NOMO-1 treated with dmso at 0.1 percent for 144 hours (cell line): ENCODE measurements around the gene NR4A1.

Experiments
- DNase-seq: peaks from one replicate; lab custom pipeline; 2025; ENCODE audit not compliant: unreplicated experiment; lab: John Stamatoyannopoulos, UW

The NR4A1 gene

GRCh38 chr12:52057638-52058576 lies 6.7 kb downstream of the NR4A1 start:
- no peak for DNase-seq

- no peak for DNase-seq
Measured at GRCh38 chr12:52058631-52059361, 7.6 kb downstream of the NR4A1 start.

GRCh38 chr12:52059582-52060497 lies 8.6 kb downstream of the NR4A1 start:
- no peak for DNase-seq

GRCh38 chr12:52060498-52061177 lies 9.4 kb downstream of the NR4A1 start:
- no peak for DNase-seq

GRCh38 chr12:52061470-52062166 lies 10.4 kb downstream of the NR4A1 start:
- no peak for DNase-seq

GRCh38 chr12:52062167-52063081 lies 11.2 kb downstream of the NR4A1 start:
- DNase-seq = no peak

GRCh38 chr12:52063082-52063924 lies 12.1 kb downstream of the NR4A1 start:
- no peak for DNase-seq

GRCh38 chr12:52063981-52064649 lies 12.9 kb downstream of the NR4A1 start:
- DNase-seq = no peak

GRCh38 chr12:52066346-52067080 lies 15.3 kb downstream of the NR4A1 start:
- DNase-seq = no peak

GRCh38 chr12:52067081-52067374 lies 15.8 kb downstream of the NR4A1 start:
- DNase-seq = no peak

GRCh38 chr12:52069327-52070184 lies 18.3 kb downstream of the NR4A1 start, which contains the start of gene ATG101:
TSS of gene ATG101 (plus strand) at chr12:52069978. CDS start at chr12:52073651, 3,673 bp downstream.
- DNase-seq = peak; percentile 90

GRCh38 chr12:52070185-52070925 lies 19.1 kb downstream of the NR4A1 start:
- no peak for DNase-seq

- no peak for DNase-seq
Measured at GRCh38 chr12:52073531-52074381, 22.5 kb downstream of the NR4A1 start.
